Muscle of arm (tissue), 14 donors: Measurements from ENCODE around the gene TM9SF1. TPM values are rescaled to one million over a fixed set of nuclear protein-coding genes. Genes with fewer than 3 reads are reported as not detected.

Experiments used
- DNase-seq: peaks from one replicate; pipeline ENCODE4 v3.0.0-alpha.2; 2013
- long read RNA-seq, 11 donors: transcript quantifications; one replicate each; lab custom pipeline, GENCODE V29; 2026
- polyA plus RNA-seq, 12 donors: library from polyadenylated mRNA; unstranded; fragments of 120-200 nt; gene quantifications; one replicate each; pipeline ENCODE4 v1.2.1, GENCODE V29; 2013; ENCODE audit not compliant: insufficient read length in 12 of 12

The TM9SF1 gene
- polyA plus RNA-seq = 10 to 100 TPM in 11 of 12 donors, not detected in 1; 13.2 to 60.8 (median 17.5) TPM
- long read RNA-seq, donor 1, transcript TM9SF1-201 (6 exons, 2,452 nt) = major isoform, 8 of 20 reads
- long read RNA-seq, donor 1, partial matches to known transcripts = 12 of 20 reads
- long read RNA-seq, donor 1, other reads (novel, unspliced or antisense) = 0 of 20 reads
- long read RNA-seq, donor 2, transcript TM9SF1-201 (6 exons, 2,452 nt) = major isoform, 8 of 8 reads
- long read RNA-seq, donor 2, partial matches to known transcripts = 0 of 8 reads
- long read RNA-seq, donor 2, other reads (novel, unspliced or antisense) = 0 of 8 reads
- long read RNA-seq, donor 3, transcript TM9SF1-201 (6 exons, 2,452 nt) = major isoform, 5 of 5 reads
- long read RNA-seq, donor 3, partial matches to known transcripts = 0 of 5 reads
- long read RNA-seq, donor 3, other reads (novel, unspliced or antisense) = 0 of 5 reads
- long read RNA-seq, donor 4, partial matches to known transcripts = 0 of 2 reads
- long read RNA-seq, donor 4, other reads (novel, unspliced or antisense) = 0 of 2 reads
- long read RNA-seq, donor 5, transcript TM9SF1-201 (6 exons, 2,452 nt) = major isoform, 6 of 18 reads
- long read RNA-seq, donor 5, partial matches to known transcripts = 11 of 18 reads
- long read RNA-seq, donor 5, other reads (novel, unspliced or antisense) = 0 of 18 reads
- long read RNA-seq, donor 6, partial matches to known transcripts = 6 of 12 reads
- long read RNA-seq, donor 6, other reads (novel, unspliced or antisense) = 0 of 12 reads
- long read RNA-seq, donor 7, partial matches to known transcripts = 0 of 3 reads
- long read RNA-seq, donor 7, other reads (novel, unspliced or antisense) = 0 of 3 reads
- long read RNA-seq, donor 8, transcript TM9SF1-201 (6 exons, 2,452 nt) = major isoform, 11 of 12 reads
- long read RNA-seq, donor 8, partial matches to known transcripts = 0 of 12 reads
- long read RNA-seq, donor 8, other reads (novel, unspliced or antisense) = 0 of 12 reads
- long read RNA-seq, donor 9, partial matches to known transcripts = 23 of 24 reads
- long read RNA-seq, donor 9, other reads (novel, unspliced or antisense) = 0 of 24 reads
- long read RNA-seq, donor 10, transcript TM9SF1-201 (6 exons, 2,452 nt) = major isoform, 9 of 9 reads
- long read RNA-seq, donor 10, partial matches to known transcripts = 0 of 9 reads
- long read RNA-seq, donor 10, other reads (novel, unspliced or antisense) = 0 of 9 reads
- long read RNA-seq, donor 11, transcript TM9SF1-201 (6 exons, 2,452 nt) = major isoform, 9 of 24 reads
- long read RNA-seq, donor 11, partial matches to known transcripts = 15 of 24 reads
- long read RNA-seq, donor 11, other reads (novel, unspliced or antisense) = 0 of 24 reads

- DNase-seq = peak; percentile 92
Observed at GRCh38 chr14:24195186-24196070, at the start of gene TM9SF1. Gene TM9SF1 (minus strand): TSS chr14:24195441. CDS start chr14:24195019, 422 bp downstream.

- DNase-seq = no peak
Observed at GRCh38 chr14:24243336-24243836, 48.1 kb upstream of the TM9SF1 start.

GRCh38 chr14:24241829-24242443 lies 46.7 kb upstream of the TM9SF1 start:
- DNase-seq = no peak

GRCh38 chr14:24240110-24240918 lies 45.1 kb upstream of the TM9SF1 start:
- DNase-seq = no peak

- no peak for DNase-seq
Observed at GRCh38 chr14:24238527-24239037, 43.3 kb upstream of the TM9SF1 start.

- DNase-seq = no peak
Observed at GRCh38 chr14:24238123-24238522, 42.9 kb upstream of the TM9SF1 start.

- no peak for DNase-seq
Observed at GRCh38 chr14:24237463-24237955, 42.3 kb upstream of the TM9SF1 start.

GRCh38 chr14:24236689-24237462 lies 41.6 kb upstream of the TM9SF1 start:
- no peak for DNase-seq

- DNase-seq = no peak
Observed at GRCh38 chr14:24235804-24236688, 40.8 kb upstream of the TM9SF1 start.

GRCh38 chr14:24234095-24235005 lies 39.1 kb upstream of the TM9SF1 start:
- no peak for DNase-seq

- no peak for DNase-seq
Observed at GRCh38 chr14:24233538-24233866, 38.3 kb upstream of the TM9SF1 start.

- no peak for DNase-seq
Observed at GRCh38 chr14:24232645-24233537, 37.6 kb upstream of the TM9SF1 start, which contains the start of gene GMPR2. Gene GMPR2 (plus strand): TSS chr14:24232929. CDS start chr14:24233254, 325 bp downstream.

GRCh38 chr14:24232121-24232644 lies 36.9 kb upstream of the TM9SF1 start, which contains the start of gene NEDD8:
Gene NEDD8 (minus strand): TSS chr14:24232367. CDS start chr14:24232267, 100 bp downstream.
- peak; percentile 92 for DNase-seq
